Right lobe of liver (tissue), 4 donors: ENCODE measurements around the gene PSMD3.

Source experiments
- POLR2A ChIP-seq: fragments of 450-650 bp; IDR thresholded peaks from one replicate; pipeline ENCODE4 v1.6.1; 2017; ENCODE audit warnings: antibody characterized with exemption, mild to moderate bottlenecking
- TF ChIP-seq, protein P1 (sequence below), 4 donors: fragments of 200-600 bp in 3 of 4; fragments of 450-650 bp in 1 of 4; IDR thresholded peaks; one replicate each; pipeline versions ENCODE4 v1.5.1 to v1.8.0; 2016 to 2022; ENCODE audit warnings: antibody characterized with exemption in 4 of 4, mild to moderate bottlenecking in 2 of 4
- donor health status: DM: no; HTN: no; CAD: no.
- donor health status: DM: no; HTN: no; CAD: no.
- donor health status: DM: no; HTN: yes; CAD: no.

DNA sequence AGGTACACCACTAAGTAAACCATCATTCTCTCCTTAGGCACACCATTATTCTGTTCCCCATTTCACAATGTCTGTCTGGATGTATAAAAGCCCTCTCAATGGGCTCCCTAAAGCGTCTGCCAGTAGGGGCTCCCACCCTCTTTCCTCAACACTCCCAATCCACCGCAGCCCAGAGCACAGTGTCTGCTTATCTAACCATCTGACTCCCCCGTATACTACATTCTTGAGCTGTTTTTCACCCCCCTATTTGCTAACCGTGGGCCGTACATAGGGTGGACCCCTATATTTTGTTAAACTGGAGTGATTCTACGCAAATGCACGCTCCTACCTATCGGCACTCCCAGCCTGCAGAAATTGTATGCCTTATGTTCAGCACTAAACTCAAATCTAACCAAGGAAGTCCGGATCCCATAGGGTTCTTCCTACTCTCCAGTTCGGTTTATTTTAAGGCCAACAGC lies 685 bp upstream of the PSMD3 start:
- TF ChIP-seq, protein P1, sequence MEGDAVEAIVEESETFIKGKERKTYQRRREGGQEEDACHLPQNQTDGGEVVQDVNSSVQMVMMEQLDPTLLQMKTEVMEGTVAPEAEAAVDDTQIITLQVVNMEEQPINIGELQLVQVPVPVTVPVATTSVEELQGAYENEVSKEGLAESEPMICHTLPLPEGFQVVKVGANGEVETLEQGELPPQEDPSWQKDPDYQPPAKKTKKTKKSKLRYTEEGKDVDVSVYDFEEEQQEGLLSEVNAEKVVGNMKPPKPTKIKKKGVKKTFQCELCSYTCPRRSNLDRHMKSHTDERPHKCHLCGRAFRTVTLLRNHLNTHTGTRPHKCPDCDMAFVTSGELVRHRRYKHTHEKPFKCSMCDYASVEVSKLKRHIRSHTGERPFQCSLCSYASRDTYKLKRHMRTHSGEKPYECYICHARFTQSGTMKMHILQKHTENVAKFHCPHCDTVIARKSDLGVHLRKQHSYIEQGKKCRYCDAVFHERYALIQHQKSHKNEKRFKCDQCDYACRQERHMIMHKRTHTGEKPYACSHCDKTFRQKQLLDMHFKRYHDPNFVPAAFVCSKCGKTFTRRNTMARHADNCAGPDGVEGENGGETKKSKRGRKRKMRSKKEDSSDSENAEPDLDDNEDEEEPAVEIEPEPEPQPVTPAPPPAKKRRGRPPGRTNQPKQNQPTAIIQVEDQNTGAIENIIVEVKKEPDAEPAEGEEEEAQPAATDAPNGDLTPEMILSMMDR (IDR thresholded peaks at IDR 0.05): no peak
- TF ChIP-seq POLR2A: no peak
